Osteoblast (primary cell): ENCODE data around the gene ZFP91. TPM values are rescaled to one million over a fixed set of nuclear protein-coding genes. Genes with fewer than 3 reads are reported as not detected.
A peak's percentile ranks its signal among the peaks of the same experiment; 100 is the strongest.

Experiments
- DNase-seq: peaks from one replicate; pipeline ENCODE4 v3.0.0; 2011; ENCODE audit warnings: low spot score, mixed read lengths; ENCODE audit not compliant: insufficient read length; ENCODE audit errors: missing footprints
- H2AFZ ChIP-seq: 2 replicates; pipeline ENCODE4 v1.6.0; 2011; ENCODE audit warnings: mild to moderate bottlenecking, low read length
- H3K27ac ChIP-seq: 2 replicates; pipeline ENCODE4 v1.5.1; 2011; ENCODE audit warnings: mild to moderate bottlenecking, low read depth, low read length, moderate library complexity
- H3K27me3 ChIP-seq: 2 replicates; pipeline ENCODE4 v1.6.0; 2012; ENCODE audit warnings: mild to moderate bottlenecking, control low read depth, inconsistent platforms, low read length, moderate library complexity; ENCODE audit not compliant: insufficient read depth
- H3K36me3 ChIP-seq: 2 replicates; pipeline ENCODE4 v1.5.1; 2011; ENCODE audit warnings: mild to moderate bottlenecking, low read length, control low read depth, moderate library complexity; ENCODE audit not compliant: insufficient read depth
- H3K4me1 ChIP-seq: 2 replicates; pipeline ENCODE4 v1.5.1; 2011; ENCODE audit warnings: mild to moderate bottlenecking, low read length, control low read depth, moderate library complexity; ENCODE audit not compliant: insufficient read depth
- H3K4me2 ChIP-seq: 2 replicates; pipeline ENCODE4 v1.6.0; 2011; ENCODE audit warnings: mild to moderate bottlenecking, low read length; ENCODE audit not compliant: insufficient read depth
- H3K4me3 ChIP-seq: fragments of 200-600 bp; sonication (generic); 3 replicates; pipeline ENCODE4 v1.5.1; 2012; ENCODE audit warnings: mild to moderate bottlenecking, low read length, inconsistent platforms; ENCODE audit not compliant: insufficient read depth
- H3K79me2 ChIP-seq: 2 replicates; pipeline ENCODE4 v1.6.0; 2012; ENCODE audit warnings: mild to moderate bottlenecking, low read length, control low read depth, inconsistent platforms; ENCODE audit not compliant: insufficient read depth
- H3K9me3 ChIP-seq: 2 replicates; pipeline ENCODE4 v1.5.1; 2011; ENCODE audit warnings: low read depth, low read length, control low read depth
- H4K20me1 ChIP-seq: 2 replicates; pipeline ENCODE4 v1.6.0; 2012; ENCODE audit warnings: mild to moderate bottlenecking, low read length, control low read depth; ENCODE audit not compliant: insufficient read depth
- CTCF ChIP-seq: IDR thresholded peaks from 2 replicates; pipeline ENCODE4 v1.5.1; 2011; ENCODE audit warnings: mild to moderate bottlenecking, low read depth, low read length, moderate library complexity; ENCODE audit errors: extremely low read depth
- total RNA-seq: library from RNA; depleted of rRNA; stranded (reverse); fragments of >200 nt; gene quantifications from 2 replicates; pipeline ENCODE4 v1.2.3, GENCODE V29; 2012

ZFP91 gene
- total RNA-seq, 1 donor = 61.2 TPM

GRCh38 chr11:58574881-58575280 lies 4.0 kb upstream of the ZFP91 start:
- H3K9me3 ChIP-seq = no peaks in the 10 kb centered on the region
- peaks cover 3% of the 10 kb centered on the region for H4K20me1 ChIP-seq
- H3K4me1 ChIP-seq = peaks cover 44% of the 10 kb centered on the region
- TF ChIP-seq CTCF = no peak
- H3K4me3 ChIP-seq = peak overlapping the region; percentile 47
- peak; percentile 71 for DNase-seq
- peaks cover 29% of the 10 kb centered on the region for H3K79me2 ChIP-seq
- H2AFZ ChIP-seq = no peak overlapping the region
- H3K27ac ChIP-seq = peak overlapping the region; percentile 100
- H3K36me3 ChIP-seq = no peaks in the 10 kb centered on the region
- H3K27me3 ChIP-seq = no peaks in the 10 kb centered on the region
- H3K4me2 ChIP-seq = peak overlapping the region; percentile 81

DNA sequence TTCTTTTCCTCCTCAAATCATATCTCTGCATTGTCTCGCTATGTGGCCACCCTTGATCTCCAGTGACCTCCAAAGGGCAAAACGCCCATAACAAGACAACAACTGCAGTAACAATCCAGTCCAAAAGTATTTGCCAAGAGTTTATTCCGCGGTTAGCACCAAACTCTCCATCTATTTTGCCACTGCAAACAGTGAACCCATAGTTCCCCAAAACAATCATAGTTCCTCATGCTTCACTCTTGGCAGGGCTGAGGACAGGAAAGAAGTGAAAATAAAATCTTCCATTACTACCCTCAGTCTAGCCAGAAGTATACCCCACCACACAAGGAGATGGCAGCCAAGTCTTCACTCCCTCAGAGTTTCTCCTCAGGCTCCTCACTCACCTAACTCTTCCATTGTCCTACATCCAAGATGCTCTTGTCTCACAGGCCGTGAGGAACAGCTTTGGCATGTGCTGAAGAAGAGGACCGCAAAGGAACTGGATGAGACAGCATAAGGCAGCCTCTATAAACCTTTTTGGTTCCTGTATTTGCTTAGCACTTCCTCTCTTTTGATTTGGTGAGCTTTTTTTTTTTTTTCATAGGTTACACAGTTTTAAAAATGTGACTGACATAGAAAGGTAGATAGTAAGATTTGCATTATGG lies 3.4 kb upstream of the ZFP91 start, which contains the start of gene LPXN:
TSS of gene LPXN (minus strand) at position 480 of the 644 bp plus-strand sequence. CDS start at position 396, 84 bp downstream.
- Histone ChIP-seq H3K27me3 (no peaks in the 10 kb centered on the region), H2AFZ (peak within 1 kb of the TSS; percentile 53), H3K27ac (peak within 1 kb of the TSS; percentile 100), H3K9me3 (no peaks in the 10 kb centered on the region), H3K4me3 (peak within 1 kb of the TSS; percentile 47), H3K79me2 (peaks cover 33% of the 10 kb centered on the region), H3K36me3 (no peaks in the 10 kb centered on the region), H4K20me1 (peaks cover 3% of the 10 kb centered on the region), H3K4me2 (peak within 1 kb of the TSS; percentile 98), H3K4me1 (peaks cover 44% of the 10 kb centered on the region)
- TF ChIP-seq CTCF = no peak
- DNase-seq = no peak

DNA sequence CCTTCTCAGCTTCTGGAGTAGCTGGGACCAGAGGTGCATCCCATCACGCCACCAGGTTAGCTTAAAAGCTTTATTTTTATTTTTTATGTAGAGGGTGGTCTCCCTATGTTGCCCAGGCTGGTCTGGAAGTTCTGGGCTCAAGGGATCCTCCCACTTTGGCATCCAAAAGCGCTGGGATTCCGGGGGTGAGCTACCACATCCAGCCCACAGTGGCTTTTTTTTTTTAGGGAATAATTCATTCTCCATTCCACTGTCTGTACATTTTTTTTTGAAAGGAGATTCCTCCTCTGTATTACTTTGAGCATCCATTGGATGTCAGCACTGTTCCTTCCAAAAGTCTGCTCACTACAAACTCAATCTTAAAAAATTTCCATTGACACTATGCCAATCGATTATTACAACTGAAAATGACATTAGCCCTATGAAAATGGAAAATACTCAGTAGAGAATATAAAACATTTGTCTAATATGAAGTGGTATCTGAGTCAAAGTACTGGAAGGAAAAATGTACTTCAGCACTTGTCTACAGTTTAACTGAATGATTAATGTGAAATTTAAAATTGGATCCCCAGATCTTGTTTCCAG lies 1.9 kb upstream of the ZFP91 start:
- Histone ChIP-seq H3K4me2 (peak overlapping the region; percentile 98), H3K9me3 (no peaks in the 10 kb centered on the region), H3K4me3 (peak overlapping the region; percentile 89), H3K27me3 (no peaks in the 10 kb centered on the region), H3K27ac (peak overlapping the region; percentile 100), H2AFZ (no peak overlapping the region), H3K79me2 (peaks cover 39% of the 10 kb centered on the region), H3K36me3 (peaks cover 6% of the 10 kb centered on the region), H3K4me1 (peaks cover 58% of the 10 kb centered on the region), H4K20me1 (peaks cover 3% of the 10 kb centered on the region)
- DNase-seq = no peak
- peak; percentile 58 for TF ChIP-seq CTCF

DNA sequence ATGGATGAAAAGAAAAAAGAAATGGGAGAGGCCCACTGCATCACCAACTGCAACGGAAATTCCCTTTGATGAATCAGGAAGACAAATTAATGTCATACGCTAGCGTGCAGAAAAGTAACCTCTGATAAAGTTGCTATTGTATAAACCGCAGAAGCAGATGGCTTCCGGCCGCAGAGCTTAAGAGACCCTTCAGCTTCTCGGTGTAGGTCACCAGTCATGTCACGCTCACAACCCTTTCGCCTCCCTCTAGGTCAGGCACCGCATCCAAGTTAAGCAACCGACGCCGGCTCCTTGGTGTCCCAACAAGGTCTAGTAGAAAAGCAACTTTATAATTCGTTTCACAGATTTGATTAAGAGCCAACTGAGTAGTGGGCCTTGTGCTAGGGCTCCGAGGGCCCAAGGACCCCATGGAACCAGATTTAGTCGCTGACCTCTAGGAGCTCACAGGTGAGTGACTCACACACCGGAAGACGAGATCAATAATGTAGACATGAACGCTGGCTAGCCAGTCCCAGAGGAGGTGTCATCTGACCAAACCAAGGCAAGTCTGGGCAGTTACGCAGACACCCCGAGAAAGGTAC lies 1.2 kb upstream of the ZFP91 start:
- Histone ChIP-seq H3K36me3 (peaks cover 7% of the 10 kb centered on the region), H3K4me2 (peak overlapping the region; percentile 98), H4K20me1 (peaks cover 3% of the 10 kb centered on the region), H3K27ac (peak overlapping the region; percentile 100), H2AFZ (peak overlapping the region; percentile 65), H3K9me3 (no peaks in the 10 kb centered on the region), H3K4me1 (peaks cover 58% of the 10 kb centered on the region), H3K79me2 (peaks cover 42% of the 10 kb centered on the region), H3K27me3 (no peaks in the 10 kb centered on the region), H3K4me3 (peak overlapping the region; percentile 89)
- no peak for TF ChIP-seq CTCF
- no peak for DNase-seq
